Stimulated activated CD8-positive, alpha-beta memory T cell treated with anti-CD3 and anti-CD28 coated beads, Interleukin-12 subunit alpha, Interleukin-12 subunit beta, amount 100 ng/mL, for 4 hours (primary cell): ENCODE data around the gene SLX4IP.

Experiments used
- DNase-seq: peaks from one replicate; pipeline ENCODE4 v3.0.0-alpha.2; 2020; ENCODE audit warnings: low read depth

SLX4IP gene

DNA sequence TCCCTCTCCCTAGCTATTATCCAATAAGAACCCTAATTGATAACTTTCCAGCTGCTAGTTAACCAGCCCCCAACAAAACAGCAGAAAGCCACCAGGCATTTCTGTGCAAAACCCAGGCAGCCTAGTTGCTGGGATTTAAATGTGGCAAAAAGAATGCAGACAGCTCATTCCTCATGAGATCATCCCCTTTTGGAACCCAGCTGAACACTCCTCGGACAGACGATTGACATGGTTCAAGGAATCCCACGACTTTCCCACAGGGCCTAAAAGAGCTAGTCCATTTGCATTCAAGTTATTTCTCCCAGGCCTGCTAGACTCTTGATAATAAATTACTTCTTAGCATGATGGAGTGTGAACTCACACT lies 214.7 kb downstream of the SLX4IP start:
- DNase-seq, result no peak

DNA sequence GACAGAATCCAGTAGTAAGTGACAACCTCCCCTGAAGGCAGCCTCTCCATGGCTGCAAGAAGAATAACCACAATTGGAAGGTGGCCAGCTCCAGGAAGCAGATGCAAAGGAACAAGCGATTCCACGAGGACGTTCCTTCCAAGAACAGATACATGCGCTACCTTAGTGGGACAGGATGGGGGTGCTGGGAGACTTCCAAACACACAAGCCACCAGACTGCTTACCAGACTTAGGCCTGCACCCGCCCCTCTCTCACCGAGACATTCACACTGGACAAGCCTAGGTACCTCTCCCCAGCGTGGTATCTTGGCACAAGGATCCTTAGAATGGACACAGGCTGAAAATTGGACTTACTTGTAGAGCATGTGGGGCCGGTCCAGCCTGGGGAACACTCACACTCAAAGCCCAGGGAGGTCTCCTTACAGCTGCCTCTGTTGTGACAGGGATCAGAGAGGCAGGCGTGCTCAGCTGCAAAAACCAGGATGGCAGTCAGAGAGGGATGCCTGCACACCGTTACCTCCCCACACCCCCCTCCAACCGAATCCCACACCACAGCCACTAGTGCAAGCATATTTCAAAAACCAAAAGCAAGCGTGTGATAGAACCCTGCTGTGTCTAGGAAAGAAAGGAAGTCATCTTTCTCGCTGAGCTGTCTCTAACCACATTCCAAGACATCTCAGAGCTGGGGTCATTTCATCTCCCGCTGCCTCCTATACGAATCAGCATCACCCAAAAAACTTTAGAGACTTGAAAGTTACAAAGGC lies 216.3 kb downstream of the SLX4IP start:
- DNase-seq, result no peak

DNA sequence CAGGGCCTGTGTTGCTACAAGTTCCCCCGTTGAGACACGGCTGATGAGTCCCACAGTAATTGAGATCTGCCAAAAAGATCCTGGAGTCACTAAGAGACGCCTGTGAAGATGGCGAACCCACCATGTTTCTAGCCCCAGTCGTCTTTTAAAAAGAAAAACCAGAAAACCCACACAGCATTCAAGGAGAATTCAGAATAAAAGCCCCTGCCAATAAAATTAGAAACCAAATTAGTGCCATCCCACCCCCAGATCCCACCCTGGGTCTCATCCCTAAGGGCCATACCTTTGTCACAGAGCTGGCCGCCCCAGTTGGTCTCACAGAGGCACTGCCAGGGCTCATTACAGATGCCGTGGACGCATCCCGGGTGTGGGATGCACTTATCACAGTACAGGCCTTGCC lies 217.1 kb downstream of the SLX4IP start:
- DNase-seq, result no peak

- no peak for DNase-seq
Observed at GRCh38 chr20:10652660-10653261, 217.7 kb downstream of the SLX4IP start.

GRCh38 chr20:10653599-10654249 lies 218.6 kb downstream of the SLX4IP start:
- DNase-seq, result no peak

- no peak for DNase-seq
Observed at GRCh38 chr20:10654250-10654610, 219.1 kb downstream of the SLX4IP start.

DNA sequence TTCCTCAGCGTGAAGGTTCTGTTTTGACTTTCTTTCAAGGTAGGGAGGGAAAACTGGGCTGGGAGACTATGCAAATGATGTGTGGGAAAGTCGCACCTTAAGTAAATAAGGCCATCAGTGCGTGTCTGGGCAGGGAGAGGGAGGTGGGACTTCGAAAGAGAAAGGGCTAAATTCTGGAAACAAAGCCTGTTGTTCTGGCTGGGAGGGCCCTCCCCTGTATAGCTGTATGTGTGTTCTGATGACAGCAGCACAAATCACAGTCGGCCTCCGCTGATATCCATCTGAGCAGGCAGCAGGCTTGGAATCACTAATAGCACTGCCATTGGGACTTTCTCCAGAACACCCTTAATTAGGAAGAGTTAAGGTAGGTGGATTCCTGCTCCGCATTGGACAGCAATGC lies 219.5 kb downstream of the SLX4IP start:
- DNase-seq, result no peak

DNA sequence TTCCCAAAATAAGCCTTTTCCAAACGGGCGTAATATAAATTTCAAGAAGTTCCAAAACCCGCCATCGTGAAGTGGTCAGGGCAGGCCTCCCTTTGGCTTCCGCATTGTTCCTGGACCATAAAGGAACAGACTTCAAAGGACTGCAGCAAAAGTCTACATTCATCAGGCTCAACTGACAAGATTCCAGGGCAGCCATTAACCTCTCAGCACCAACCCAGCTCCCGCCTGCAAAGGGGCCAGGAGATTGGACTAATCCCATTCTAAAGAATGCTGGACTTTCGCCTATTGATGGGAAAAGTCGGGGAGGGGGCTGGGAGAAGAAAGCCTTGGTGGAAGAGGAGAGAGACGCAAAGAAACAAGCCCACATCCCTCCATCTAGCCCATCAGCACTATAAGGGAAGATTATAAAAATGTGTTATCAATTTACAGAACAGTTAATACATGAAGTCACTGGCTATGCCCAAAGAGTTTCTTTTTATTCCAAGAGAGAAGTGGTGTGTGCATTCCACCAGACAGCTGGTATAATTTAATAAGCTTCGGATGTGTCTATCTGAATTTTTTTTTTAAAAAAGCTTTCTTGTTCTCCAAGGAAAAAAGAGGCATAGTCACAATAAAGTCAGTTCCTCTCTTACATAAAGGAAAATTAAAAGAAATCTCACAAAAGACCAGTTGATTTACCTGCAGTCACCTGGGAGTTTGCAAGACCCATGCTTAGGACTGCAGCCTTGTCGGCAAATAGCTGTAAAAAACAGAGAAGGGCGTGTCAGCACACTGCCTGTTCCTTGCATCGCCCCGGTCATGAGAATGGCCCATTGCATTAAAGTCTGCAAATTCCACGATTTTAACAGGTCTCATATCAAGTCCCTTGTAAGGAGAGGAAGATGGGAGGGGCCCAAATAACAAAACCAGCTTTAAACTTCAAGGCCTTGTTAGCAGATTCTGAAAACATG lies 220.9 kb downstream of the SLX4IP start:
- DNase-seq, result no peak

DNA sequence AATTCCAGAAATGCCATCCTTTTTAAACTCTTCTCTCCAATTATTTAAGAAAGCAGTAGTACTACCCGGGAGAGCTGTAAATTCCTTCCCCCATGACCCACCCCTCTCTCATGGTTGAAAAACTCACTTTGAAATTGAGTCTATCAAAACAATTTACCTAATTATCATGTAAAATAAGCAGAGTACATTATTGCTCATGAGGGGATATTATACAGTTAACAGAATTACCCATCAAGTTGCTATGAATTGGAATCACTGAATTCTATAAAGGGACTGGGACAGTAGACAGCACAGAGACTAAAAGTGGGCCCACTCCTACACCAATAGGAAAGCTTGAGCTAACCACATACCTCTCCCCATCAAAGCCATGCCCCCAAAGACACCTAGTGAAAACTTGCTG lies 222.3 kb downstream of the SLX4IP start:
- DNase-seq, result no peak

- DNase-seq, result no peak
Observed at GRCh38 chr20:10658051-10658823, 223.1 kb downstream of the SLX4IP start.

GRCh38 chr20:10658876-10659632 lies 223.9 kb downstream of the SLX4IP start:
- no peak for DNase-seq

GRCh38 chr20:10659651-10660601 lies 224.8 kb downstream of the SLX4IP start:
- no peak for DNase-seq

DNA sequence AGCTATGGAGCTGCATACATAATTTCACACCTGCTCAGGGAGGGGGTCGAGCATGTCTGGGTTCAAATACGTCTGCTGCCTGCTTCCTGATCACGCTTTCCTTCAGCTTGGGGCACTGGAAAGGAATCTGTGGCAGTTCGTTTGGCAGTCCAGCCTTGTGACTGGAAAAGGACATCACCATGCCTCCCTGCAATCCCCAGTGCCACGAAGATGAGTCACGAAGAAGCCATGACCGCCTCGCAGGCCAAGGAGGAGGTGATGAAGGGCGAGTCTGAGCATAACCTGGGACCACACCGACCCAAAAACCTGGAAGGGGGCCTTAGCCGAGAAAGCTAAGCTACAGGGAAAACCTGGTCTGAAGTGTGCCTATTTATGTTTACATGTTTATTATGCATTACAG lies 225.6 kb downstream of the SLX4IP start:
- DNase-seq, result no peak

- DNase-seq, result no peak
Observed at GRCh38 chr20:10661261-10661660, 226.2 kb downstream of the SLX4IP start.

DNA sequence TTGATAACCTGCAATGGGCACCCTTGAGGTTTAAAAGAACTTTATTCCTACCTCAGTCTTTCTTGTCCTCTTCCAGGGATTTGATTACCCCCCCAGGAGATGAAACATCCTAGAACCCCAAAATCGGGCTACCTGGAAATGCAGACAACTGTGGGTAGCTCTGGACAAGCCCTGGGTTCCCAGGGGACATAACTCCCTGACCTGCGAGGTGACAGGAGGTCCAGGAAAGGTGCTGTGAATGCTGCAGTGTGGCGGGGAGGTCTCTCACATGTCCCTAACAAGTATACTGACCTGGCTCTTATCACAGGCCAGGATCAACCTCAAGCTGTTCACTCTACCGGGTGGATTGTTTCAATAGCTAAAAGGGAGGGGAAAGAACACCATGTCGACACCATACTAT lies 227.0 kb downstream of the SLX4IP start:
- DNase-seq, result no peak

DNA sequence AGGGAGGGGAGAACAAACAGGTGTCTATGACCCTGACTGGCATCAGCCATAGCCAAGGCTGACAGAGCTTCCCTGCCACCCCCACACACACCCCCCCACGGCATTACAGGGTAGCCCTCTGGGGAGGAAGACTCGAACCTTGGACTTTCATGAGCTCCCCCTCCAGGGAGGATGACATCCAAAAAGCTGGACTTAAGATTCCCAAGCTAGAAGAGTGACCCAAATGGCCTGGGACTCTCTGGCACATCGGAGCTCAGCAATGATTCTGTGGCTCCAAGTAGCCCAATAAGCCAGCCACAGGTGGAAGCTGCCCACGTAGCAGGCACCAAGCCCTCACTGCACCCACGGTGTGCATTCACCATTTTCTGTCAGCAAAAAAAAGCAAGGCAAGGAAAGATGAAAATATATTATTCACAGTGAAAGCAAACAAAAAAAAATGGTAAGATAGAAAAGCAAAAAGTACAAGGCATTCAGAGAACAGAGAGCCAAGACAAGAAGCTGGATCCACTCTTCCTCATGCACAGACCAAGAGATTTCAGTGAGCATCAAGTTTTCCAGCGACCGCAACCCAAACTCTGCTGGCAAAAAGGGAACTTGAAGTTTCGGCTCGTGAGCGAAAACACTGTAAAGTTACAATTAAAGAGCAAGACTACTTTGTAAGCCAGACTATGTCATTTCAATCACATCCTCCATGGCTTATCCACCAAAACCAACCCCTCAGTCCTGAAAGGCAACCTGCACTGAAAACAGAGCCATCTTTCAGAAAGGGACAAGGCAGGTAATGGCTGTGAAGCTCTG lies 227.8 kb downstream of the SLX4IP start:
- DNase-seq, result no peak

- no peak for DNase-seq
Observed at GRCh38 chr20:10663756-10664155, 228.7 kb downstream of the SLX4IP start.

- DNase-seq, result no peak
Observed at GRCh38 chr20:10665027-10665561, 230.0 kb downstream of the SLX4IP start.

GRCh38 chr20:10665791-10666190 lies 230.7 kb downstream of the SLX4IP start:
- no peak for DNase-seq
